HG02981 (cell line): ENCODE data around the gene CFB.
"Not testable (repeated sequence)": the region's sequence is repeated elsewhere in the genome, so short reads cannot be mapped to it uniquely, and the experiment has no call there.

Experiments used
- ATAC-seq: cut with Tn5 transposase; IDR thresholded peaks from one replicate; pipeline ENCODE4 v1.9.1; 2021; ENCODE audit warnings: mild to moderate bottlenecking, moderate library complexity; ENCODE audit not compliant: unreplicated experiment

CFB gene

GRCh38 chr6:31945507-31946369 lies at the start of gene CFB:
Gene CFB, plus strand, starts transcription at chr6:31946095. Its CDS starts 127 bp downstream, at chr6:31946222.
- ATAC-seq = no peak

GRCh38 chr6:31896493-31896855 lies 49.4 kb upstream of the CFB start:
- no peak for ATAC-seq

GRCh38 chr6:31896856-31897611 lies 48.9 kb upstream of the CFB start:
- ATAC-seq = peak; percentile 2

- ATAC-seq = peak; percentile 47
Observed at GRCh38 chr6:31897612-31898382, 48.1 kb upstream of the CFB start, which contains the start of gene EHMT2. Gene EHMT2, minus strand, starts transcription at chr6:31897698. Its CDS starts 21 bp downstream, at chr6:31897677.

GRCh38 chr6:31898383-31899011 lies 47.4 kb upstream of the CFB start:
- no peak for ATAC-seq

GRCh38 chr6:31899215-31899614 lies 46.7 kb upstream of the CFB start:
- no peak for ATAC-seq

GRCh38 chr6:31899882-31900722 lies 45.8 kb upstream of the CFB start:
- no peak for ATAC-seq

GRCh38 chr6:31900917-31901414 lies 44.9 kb upstream of the CFB start:
- ATAC-seq = no peak

GRCh38 chr6:31901415-31901952 lies 44.4 kb upstream of the CFB start:
- no peak for ATAC-seq

GRCh38 chr6:31901953-31902643 lies 43.8 kb upstream of the CFB start, which contains the start of gene ZBTB12:
Gene ZBTB12, minus strand, starts transcription at chr6:31902086. Its CDS starts 781 bp downstream, at chr6:31901305.
- ATAC-seq = peak; percentile 33

GRCh38 chr6:31903957-31904356 lies 41.9 kb upstream of the CFB start:
- no peak for ATAC-seq

GRCh38 chr6:31905041-31905440 lies 40.9 kb upstream of the CFB start:
- ATAC-seq = no peak

- no peak for ATAC-seq
Observed at GRCh38 chr6:31906122-31906521, 39.8 kb upstream of the CFB start.

GRCh38 chr6:31906727-31907126 lies 39.2 kb upstream of the CFB start:
- not testable (repeated sequence) for ATAC-seq

- ATAC-seq = no peak
Observed at GRCh38 chr6:31907158-31907813, 38.6 kb upstream of the CFB start.

- not testable (repeated sequence) for ATAC-seq
Observed at GRCh38 chr6:31908255-31908654, 37.6 kb upstream of the CFB start.

GRCh38 chr6:31908791-31909190 lies 37.1 kb upstream of the CFB start:
- ATAC-seq = peak; percentile 85

GRCh38 chr6:31909298-31909697 lies 36.6 kb upstream of the CFB start:
- ATAC-seq = not testable (repeated sequence)
